Loucy (cell line): ENCODE measurements around the gene RAPGEF1.

Experiments used
- H2AFZ ChIP-seq: fragments of 200-600 bp; sonication (generic); 2 replicates; pipeline ENCODE4 v1.6.0; 2016; ENCODE audit warnings: antibody characterized with exemption, mild to moderate bottlenecking, low read length, moderate library complexity
- H3F3A ChIP-seq: fragments of 200-600 bp; 2 replicates; pipeline ENCODE4 v1.6.0; 2016; ENCODE audit warnings: antibody characterized with exemption, low read depth, mild to moderate bottlenecking
- H3K27me3 ChIP-seq: fragments of 200-600 bp; sonication (generic); 2 replicates; pipeline ENCODE4 v1.6.1; 2014; ENCODE audit warnings: low read length, mild to moderate bottlenecking; ENCODE audit not compliant: insufficient read depth, poor library complexity, severe bottlenecking
- H3K36me3 ChIP-seq: fragments of 200-600 bp; sonication (generic); 2 replicates; pipeline ENCODE4 v1.6.1; 2016; ENCODE audit warnings: low read length; ENCODE audit not compliant: insufficient read depth
- H3K4me1 ChIP-seq: fragments of 200-600 bp; sonication (generic); 2 replicates; pipeline ENCODE4 v1.5.1; 2014; ENCODE audit warnings: low read length, mild to moderate bottlenecking; ENCODE audit not compliant: insufficient read depth, poor library complexity, severe bottlenecking
- H3K4me2 ChIP-seq: fragments of 200-600 bp; sonication (generic); 2 replicates; pipeline ENCODE4 v1.6.0; 2014; ENCODE audit warnings: antibody characterized with exemption, low read length, low read depth, mild to moderate bottlenecking; ENCODE audit not compliant: poor library complexity, severe bottlenecking
- H3K4me3 ChIP-seq: fragments of 200-600 bp; sonication (generic); 2 replicates; pipeline ENCODE4 v1.5.1; 2014; ENCODE audit warnings: low read length, mild to moderate bottlenecking, mixed read lengths; ENCODE audit not compliant: poor library complexity, severe bottlenecking
- H3K79me2 ChIP-seq: fragments of 200-600 bp; sonication (generic); 2 replicates; pipeline ENCODE4 v1.6.1; 2014; ENCODE audit warnings: low read length; ENCODE audit not compliant: insufficient read depth
- H3K9ac ChIP-seq: fragments of 200-600 bp; sonication (generic); 2 replicates; pipeline ENCODE4 v1.6.0; 2014; ENCODE audit warnings: mild to moderate bottlenecking, low read depth, low read length, moderate library complexity; ENCODE audit not compliant: poor library complexity, severe bottlenecking
- H3K9me2 ChIP-seq: fragments of 200-600 bp; sonication (generic); replicated peaks from 2 replicates; pipeline ENCODE4 v1.6.1; 2016; ENCODE audit warnings: low read depth, low read length, mixed read lengths
- H3K9me3 ChIP-seq: fragments of 200-600 bp; sonication (generic); 2 replicates; pipeline ENCODE4 v1.6.1; 2014; ENCODE audit warnings: mild to moderate bottlenecking, antibody characterized with exemption, low read length, low read depth; ENCODE audit not compliant: insufficient read depth
- H4K20me1 ChIP-seq: fragments of 200-600 bp; sonication (generic); 2 replicates; pipeline ENCODE4 v1.6.0; 2014; ENCODE audit warnings: antibody characterized with exemption, low read length, mild to moderate bottlenecking; ENCODE audit not compliant: insufficient read depth, poor library complexity, severe bottlenecking
- EZH2phosphoT487 ChIP-seq: fragments of 200-600 bp; IDR thresholded peaks from 2 replicates; pipeline ENCODE4 v1.6.1; 2018; ENCODE audit warnings: antibody characterized with exemption, mild to moderate bottlenecking, moderate library complexity, borderline replicate concordance
- TF ChIP-seq, protein P1 (sequence below): fragments of 200-600 bp; sonication (generic); conservative IDR thresholded peaks from 2 replicates; pipeline ENCODE4 v1.5.1; 2014; ENCODE audit warnings: mild to moderate bottlenecking, antibody characterized with exemption, low read length

Gene RAPGEF1

DNA sequence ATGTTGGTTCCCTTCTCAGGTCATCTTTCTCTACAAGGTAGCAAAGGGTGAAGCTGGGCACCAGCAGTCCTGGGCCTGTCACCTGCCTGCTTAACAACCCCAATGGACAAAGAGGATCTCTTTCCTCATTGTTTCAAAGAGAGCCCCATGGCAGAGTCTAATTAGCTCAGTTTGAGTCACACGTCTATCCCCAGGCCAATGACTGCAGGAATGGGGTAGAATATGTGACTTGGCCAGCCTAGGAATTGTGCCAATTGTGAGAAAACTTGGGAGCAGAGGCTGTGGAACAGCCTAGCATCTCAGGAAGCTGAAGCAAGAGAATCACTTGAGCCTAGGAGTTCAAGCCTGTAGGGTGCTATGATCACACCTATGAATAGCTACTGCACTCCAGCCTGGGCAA lies 3.6 kb upstream of the RAPGEF1 start:
- Histone ChIP-seq H3K27me3 (no peaks in the 10 kb centered on the region), H3K4me3 (no peak overlapping the region), H3K9me3 (no peaks in the 10 kb centered on the region), H3K9ac (no peak overlapping the region), H3K9me2 (no peaks in the 10 kb centered on the region), H3K4me2 (no peak overlapping the region), H2AFZ (no peak overlapping the region), H4K20me1 (peaks cover 6% of the 10 kb centered on the region), H3K4me1 (peaks cover 7% of the 10 kb centered on the region), H3K36me3 (no peaks in the 10 kb centered on the region), H3F3A (no peaks in the 10 kb centered on the region), H3K79me2 (peaks cover 8% of the 10 kb centered on the region)
- no peak for TF ChIP-seq EZH2phosphoT487
- TF ChIP-seq, protein P1, sequence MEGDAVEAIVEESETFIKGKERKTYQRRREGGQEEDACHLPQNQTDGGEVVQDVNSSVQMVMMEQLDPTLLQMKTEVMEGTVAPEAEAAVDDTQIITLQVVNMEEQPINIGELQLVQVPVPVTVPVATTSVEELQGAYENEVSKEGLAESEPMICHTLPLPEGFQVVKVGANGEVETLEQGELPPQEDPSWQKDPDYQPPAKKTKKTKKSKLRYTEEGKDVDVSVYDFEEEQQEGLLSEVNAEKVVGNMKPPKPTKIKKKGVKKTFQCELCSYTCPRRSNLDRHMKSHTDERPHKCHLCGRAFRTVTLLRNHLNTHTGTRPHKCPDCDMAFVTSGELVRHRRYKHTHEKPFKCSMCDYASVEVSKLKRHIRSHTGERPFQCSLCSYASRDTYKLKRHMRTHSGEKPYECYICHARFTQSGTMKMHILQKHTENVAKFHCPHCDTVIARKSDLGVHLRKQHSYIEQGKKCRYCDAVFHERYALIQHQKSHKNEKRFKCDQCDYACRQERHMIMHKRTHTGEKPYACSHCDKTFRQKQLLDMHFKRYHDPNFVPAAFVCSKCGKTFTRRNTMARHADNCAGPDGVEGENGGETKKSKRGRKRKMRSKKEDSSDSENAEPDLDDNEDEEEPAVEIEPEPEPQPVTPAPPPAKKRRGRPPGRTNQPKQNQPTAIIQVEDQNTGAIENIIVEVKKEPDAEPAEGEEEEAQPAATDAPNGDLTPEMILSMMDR = no peak

DNA sequence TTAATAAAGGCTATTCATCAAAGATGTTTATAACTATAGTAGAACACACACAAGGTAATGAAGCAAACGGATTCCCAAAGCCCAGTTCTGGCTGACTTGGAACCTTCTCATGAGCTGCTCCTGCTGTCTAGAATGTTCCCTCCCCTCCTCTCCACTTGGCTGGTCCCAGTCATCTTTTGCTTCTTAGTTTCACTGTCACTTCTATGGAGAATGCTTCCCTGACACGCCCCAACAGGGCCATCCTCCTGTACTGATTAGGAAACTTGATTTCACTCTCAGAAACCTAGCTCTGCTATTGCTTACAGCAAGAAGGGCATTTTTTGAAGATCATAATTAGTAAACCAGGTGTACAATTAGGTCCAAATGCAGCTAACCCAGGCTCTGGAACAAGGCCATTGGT lies 3.2 kb upstream of the RAPGEF1 start:
- no peak for TF ChIP-seq EZH2phosphoT487
- TF ChIP-seq, protein P1 = no peak
- H2AFZ ChIP-seq = no peak overlapping the region
- no peaks in the 10 kb centered on the region for H3F3A ChIP-seq
- no peak overlapping the region for H3K9ac ChIP-seq
- peaks cover 12% of the 10 kb centered on the region for H3K79me2 ChIP-seq
- H3K27me3 ChIP-seq = no peaks in the 10 kb centered on the region
- H3K4me2 ChIP-seq = no peak overlapping the region
- H3K9me2 ChIP-seq = no peaks in the 10 kb centered on the region
- no peaks in the 10 kb centered on the region for H3K9me3 ChIP-seq
- no peak overlapping the region for H3K4me3 ChIP-seq
- peaks cover 11% of the 10 kb centered on the region for H3K4me1 ChIP-seq
- peaks cover 9% of the 10 kb centered on the region for H4K20me1 ChIP-seq
- H3K36me3 ChIP-seq = no peaks in the 10 kb centered on the region

DNA sequence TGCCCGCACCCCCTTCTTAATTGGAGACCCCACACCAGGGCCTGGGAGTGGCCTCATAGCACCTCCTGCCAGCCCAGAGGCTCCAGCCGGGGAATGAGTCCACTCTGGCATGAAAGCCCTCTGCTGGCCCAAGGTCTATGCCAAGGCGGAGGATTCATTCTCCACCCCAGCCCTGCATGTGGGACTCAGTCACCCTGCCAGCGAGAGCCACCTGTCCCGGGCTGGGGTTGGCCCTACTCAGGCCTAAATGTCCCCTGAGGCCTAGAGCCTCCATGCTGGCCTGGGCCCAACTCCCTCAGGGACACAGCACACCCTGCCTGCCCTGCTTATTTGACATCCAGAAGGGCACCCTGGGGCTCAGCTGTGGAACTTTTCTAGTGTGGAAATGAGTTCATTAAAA lies 1.0 kb upstream of the RAPGEF1 start:
- no peaks in the 10 kb centered on the region for H3F3A ChIP-seq
- TF ChIP-seq, protein P1 = no peak
- no peak for TF ChIP-seq EZH2phosphoT487
- H3K36me3 ChIP-seq = no peaks in the 10 kb centered on the region
- peaks cover 27% of the 10 kb centered on the region for H3K4me1 ChIP-seq
- peaks cover 34% of the 10 kb centered on the region for H3K79me2 ChIP-seq
- no peaks in the 10 kb centered on the region for H3K27me3 ChIP-seq
- no peak overlapping the region for H3K9ac ChIP-seq
- no peaks in the 10 kb centered on the region for H3K9me3 ChIP-seq
- H2AFZ ChIP-seq = no peak overlapping the region
- no peak overlapping the region for H3K4me3 ChIP-seq
- H4K20me1 ChIP-seq = peaks cover 22% of the 10 kb centered on the region
- no peak overlapping the region for H3K4me2 ChIP-seq
- no peaks in the 10 kb centered on the region for H3K9me2 ChIP-seq
